ENCODE data around the gene JARID2.

The JARID2 gene

DNA sequence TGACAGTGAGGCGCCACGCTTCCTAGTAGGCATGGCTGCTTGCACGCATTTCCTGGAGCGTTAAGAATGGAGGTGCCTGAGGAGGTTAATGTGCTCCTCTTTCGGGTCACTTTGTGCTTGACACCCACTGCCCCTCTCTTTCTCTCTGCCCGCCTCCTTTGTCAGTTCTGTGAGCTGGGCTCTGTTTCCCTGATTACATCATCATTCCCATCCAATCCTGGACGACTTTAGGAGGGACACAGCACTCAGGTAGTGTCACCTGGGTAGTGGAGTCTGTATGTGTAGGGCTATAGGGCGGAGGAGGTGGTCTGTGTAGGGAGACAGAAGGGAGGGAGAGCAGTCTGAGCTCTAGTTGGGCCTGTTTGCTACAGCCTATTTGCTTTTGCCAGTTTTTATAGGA, 136.8 kb downstream of the JARID2 start:
- DNase-seq, result no peak

DNA sequence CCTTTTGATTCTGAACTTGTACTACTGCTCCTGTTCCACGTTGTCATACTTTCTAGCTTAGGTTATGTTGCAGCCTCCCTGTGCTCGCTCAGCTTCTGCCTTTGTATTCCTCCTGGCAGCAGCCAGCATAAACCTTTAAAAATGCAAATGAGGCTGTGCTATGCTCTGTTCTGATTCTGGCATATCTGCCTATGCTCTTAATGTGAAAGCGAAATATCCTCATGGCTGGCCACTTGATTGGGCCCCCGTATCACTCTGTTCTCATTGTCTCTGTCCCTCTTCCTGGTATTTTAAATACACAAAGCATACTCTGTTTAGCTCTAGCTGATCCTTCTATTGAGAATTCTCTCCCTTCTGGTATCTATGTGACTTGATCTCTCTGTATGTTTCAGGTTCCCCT, 139.0 kb downstream of the JARID2 start:
- DNase-seq, result no peak

DNA sequence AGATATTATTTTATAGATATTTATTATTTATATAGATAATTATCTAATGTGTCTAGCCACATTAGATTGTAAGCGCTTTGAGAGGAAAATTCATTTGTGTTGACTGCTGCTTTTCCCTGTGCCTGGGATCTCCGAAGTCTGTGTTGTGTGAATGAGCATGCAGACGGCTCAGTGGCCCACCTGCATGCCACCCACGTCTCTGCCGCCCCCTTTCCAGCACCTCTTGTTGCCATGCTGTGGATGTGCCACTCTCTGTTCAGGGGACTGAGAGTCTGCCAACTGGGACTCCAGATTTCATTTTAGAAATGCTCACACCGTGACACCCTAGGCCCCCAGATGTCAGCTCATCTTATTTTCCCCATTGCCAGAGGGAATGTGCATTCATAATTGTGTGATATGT, 139.7 kb downstream of the JARID2 start:
- no peak for DNase-seq

DNA sequence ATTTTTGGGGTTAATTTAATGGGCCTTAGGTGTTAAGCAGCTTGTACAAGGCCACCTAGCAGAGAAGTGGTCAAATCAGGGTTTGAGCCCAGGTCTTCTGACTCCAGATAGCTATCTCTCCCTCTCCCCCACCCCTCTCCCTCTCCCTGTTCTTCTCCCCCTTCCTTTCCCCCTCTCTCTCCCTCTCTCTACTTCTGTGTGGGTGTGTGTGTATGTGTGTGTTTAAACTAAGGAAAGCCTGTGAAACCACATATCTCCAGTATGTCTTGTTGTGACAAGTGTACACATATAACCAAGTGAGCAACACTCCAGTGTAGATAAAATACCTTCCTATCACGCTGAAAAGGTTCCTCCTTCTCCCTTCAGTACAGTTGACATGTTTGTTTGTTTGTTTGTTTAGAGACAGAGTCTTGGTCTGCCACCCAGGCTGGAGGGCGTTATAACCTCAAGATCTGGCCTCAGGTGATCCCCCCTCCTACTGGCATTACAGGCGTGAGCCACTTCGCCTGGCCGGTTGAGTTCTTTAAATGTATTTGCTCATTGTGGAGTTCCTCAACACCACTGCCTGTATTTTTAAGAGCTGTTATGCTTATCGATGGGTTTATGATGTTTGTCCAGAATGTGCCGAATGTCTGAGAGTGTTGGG, 140.4 kb downstream of the JARID2 start:
- no peak for DNase-seq

DNA sequence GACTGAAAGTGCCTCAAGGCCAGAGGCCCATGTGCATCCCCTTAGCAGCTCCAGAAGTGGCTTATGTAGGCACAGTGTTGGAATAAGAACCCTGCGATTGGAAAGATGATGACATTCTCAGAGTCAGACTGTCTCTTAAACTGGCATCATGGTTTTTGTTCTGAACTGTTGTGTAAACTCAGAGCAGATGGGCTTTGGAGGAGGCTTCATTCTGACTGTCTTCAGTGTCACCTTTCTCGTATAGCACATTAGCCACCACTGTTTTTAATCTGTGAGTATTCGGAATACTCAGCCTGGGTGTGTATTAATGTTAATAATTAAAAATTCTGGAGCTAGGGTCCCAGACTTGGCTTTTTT, 140.9 kb downstream of the JARID2 start:
- DNase-seq, result no peak

DNA sequence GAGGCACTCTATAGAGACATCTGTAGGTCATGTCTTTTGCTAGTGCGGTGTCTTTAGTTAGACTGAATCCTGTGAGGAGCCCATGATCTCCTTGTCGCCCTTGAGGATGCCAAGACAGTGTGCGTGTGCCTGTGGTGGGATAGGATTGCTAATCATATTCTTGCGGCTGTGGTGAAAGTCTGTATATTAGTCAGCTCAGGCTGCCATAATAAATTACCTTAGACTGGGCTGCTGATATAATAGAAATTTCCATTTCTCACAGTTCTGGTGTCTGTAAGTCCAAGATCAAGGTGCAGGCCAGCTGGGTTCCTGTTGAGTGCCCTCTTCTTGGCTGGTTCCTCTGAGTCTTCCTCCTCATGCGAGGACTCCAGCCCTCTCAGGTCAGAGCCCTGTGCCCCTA, 141.2 kb downstream of the JARID2 start:
- no peak for DNase-seq

DNA sequence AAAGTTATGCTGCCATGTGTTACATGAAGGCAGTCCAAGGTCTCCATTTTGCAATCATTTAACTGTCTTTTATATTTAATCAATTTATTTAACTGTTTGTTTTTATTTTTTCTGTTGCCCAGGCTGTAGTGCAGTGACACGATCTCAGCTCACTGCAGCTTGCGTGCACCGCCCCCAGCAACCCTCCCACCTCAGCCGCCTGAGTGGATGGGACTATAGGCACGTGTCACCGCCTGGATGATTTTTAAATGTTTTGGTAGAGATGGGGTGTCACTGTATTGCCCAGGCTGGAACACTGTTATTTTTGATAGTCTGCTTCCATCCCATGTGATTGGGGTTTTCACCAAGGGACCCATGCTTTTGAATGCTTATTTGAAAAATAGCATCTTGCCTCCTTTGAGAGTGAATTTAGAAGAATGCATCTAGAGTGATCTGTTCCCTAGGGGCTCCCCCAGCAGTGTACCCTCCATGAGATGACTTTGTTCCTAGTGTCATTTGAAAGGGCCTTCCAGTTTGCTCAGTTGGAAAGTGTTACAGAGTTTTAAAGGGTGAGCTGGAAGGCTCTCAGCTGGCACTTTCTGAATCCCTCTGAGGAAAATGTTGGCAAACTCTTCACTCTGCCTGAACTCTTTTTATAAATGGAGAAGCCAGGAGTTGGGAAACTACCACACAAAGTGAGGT, 143.4 kb downstream of the JARID2 start:
- DNase-seq, result no peak

DNA sequence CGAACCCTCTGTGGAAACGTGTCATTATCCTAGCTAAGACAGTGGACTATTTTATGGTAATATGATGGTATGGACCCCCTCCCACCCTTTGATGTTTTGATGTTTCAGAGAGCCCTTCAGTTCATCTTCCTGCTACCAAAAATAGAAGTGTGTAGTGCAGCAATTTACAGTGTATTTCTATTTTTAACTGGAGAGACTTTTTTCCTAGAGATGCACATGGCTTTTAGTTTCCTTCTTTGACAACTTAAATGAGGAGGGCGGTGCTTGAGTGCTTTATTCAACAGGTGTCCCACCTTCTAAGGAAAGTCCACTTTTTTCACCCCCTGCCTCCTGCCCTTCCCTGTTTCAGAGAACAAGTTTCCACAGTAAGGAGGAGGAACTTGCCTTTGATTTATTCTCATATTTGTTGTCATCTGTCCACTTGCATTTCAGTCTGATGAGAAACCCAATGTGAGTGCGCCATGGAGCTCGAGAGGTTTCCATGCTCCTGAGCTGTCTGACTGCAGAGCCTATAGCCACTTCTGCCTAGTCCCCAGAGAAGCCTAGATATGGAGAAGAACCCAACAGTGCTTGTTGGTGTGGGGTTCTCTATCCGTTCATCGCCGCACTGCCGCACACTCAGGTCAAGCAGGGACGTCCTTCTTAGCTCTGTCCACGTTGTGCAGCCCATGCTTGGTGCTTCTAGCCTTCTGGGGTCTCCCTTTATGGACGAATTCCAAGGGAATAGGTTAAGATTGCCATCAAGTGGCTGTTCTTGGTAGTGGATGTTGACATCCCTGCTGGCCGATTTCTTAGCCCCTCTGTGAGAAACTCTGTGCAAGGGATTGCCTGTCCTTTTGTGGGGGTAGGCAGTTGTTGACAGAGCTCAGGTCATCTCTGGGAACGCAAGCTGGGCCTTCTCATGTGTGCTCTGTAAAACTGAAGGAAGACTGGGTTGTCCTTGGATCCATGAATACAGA, 144.2 kb downstream of the JARID2 start:
- peak; percentile 58 for DNase-seq

DNA sequence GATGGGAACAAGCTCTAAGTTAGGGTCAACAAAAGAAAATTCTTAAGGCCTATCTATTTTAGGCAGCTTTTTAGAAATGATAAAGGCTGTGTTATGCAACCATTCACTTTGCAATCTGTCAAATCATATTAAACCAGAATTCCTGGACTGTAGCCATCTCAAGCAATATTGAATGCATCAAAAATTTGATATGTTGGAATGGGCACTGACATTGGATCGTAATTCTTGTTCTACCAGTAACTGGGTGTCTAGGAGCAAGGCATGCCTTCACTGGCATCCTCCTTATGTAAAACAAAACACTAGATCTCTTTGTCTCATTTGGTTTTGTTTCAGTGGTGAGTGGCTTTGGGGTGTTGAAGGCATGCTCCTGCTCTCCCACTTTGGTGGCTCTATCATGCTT, 145.6 kb downstream of the JARID2 start:
- no peak for DNase-seq

DNA sequence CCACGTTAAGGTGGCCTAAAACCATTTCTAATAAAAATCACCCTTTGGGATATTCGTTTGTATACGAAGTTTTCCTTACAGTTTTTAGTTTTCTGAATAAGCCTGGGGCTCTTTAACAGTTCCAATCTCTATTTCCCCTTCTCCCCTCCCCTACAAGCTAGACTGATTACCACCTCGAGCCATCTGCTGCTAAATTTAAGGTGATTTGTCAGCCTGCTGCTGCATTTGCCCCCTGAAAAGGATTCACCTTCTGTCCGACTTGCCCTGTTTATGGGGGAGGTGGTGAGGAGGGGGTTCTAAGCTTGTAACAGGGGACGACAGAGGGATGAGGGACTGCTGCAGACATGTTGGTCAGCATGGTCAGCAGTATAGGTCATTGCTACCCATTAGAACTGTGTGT, 146.3 kb downstream of the JARID2 start:
- no peak for DNase-seq

DNA sequence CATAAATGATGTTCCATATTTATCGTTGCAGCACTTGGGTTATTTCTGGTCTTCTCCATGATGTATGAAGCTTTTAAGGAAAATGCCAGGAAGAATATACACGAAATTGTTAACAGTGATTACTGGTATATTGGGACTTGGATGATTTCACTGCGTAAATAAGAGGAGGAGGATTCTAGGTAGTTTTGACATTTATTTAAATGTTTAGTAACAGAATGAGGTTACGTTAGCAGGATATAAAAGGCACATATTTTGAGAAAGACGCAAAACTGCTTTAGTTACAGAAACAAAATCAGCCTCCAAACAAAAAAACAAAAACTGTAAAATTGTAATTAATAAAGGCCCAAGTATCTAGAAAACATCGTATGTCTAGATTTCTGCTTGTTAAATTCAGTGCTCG, 147.7 kb downstream of the JARID2 start:
- no peak for DNase-seq

DNA sequence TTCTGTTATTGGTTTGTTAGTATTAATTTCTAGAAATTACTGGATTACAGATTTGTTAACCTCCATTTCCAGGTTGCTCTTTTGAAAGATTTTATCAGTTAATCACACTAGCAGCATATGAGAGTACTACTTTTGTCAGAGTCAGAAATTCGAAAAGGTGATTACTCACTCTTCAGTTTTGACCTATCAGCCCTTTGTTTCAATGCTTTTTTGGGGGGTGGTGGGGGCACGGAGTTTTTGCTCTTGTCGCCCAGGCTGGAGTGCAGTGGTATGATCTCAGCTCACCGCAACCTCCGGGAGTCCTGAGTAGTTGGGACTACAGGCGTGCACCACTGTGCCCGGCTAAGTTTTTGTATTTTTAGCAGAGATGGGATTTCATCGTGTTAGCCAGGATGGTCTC, 149.2 kb downstream of the JARID2 start:
- no peak for DNase-seq

DNA sequence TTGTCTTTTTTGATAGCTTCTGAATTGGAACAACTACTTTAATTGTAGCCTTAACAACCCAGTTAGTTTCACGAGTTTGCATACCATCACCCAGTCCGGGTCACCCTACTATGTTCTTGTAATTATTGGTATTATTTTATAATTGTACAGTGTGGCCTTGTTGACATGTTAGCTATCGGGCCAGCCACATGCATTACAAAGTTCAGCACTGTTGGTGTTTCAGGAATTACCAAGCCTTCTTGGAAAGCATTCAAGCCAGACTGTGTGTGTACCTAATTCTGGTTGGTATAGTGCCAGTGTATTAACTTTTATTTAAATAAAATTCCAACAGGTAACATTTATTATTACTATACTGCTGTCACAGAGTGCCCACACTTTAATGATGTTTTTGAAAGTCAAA, 150.9 kb downstream of the JARID2 start:
- no peak for DNase-seq

DNA sequence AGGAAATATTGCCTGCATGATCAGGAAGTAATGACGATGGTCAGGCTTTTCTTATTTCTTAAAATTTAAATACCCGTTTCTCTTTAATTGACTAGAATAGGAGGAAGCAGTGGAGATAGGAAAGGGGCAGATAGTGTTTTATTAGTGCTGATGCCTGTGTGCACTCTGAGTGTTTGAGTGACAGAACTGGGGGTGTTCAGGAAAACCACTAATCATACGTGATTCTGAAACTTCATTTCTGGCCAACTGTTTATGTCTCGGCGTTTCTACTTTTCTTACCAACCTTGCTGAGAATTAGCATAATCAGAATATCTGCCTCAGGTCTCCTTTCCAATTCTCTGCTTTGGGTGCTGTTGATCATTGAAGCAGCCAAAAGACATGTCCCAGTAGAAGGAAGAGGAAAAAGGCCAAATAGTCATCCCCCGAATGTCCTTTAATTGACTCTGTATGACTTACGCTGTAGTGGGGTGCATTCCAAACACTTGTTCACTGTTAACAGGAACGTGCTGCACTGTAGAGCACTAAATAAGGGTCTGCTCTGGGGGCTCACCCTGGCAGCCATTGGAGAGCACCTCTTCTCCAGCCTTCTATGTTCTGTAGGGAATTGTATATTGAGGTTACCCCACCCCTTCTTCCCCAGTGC, 152.9 kb downstream of the JARID2 start:
- peak; percentile 62 for DNase-seq

DNA sequence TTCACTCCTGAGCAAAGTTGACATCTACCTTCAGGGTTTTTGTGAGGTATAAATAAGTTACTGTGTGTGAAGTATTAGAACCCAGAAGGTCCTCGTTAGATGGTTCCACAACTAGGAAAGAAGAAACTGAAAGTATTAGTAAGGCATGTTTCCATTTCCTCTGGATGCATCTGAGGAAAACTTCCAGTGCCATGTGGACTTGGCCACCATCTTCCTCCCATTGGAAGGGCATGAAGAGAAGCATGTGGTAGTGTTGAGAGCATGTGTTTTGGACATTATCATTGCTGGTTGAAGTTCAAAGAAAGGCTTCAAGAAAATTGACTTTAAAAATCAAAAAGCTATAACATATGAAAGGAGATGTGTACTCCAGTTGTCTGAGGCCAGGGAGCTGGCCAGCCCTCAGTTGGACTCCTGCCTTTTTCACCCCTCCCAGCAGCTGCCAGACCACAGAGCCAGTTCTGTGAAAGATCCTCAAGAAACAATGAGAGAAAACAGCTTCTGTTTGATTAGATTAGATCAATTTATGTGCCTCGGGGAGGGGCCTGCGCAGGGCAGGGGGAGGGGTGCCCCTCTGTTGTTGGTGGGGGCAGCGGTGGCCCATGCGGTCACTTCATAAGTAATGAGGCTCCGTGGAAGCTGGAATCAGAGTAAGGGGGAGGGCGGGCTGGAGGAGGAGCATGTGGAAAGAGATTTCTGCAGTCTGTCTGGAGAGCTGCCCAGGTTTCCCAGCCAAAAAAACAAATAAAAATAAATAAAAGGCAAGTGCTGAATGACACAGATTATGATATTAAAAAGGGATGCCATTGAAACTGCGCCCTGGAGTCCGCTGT, 154.0 kb downstream of the JARID2 start:
- DNase-seq, result no peak

DNA sequence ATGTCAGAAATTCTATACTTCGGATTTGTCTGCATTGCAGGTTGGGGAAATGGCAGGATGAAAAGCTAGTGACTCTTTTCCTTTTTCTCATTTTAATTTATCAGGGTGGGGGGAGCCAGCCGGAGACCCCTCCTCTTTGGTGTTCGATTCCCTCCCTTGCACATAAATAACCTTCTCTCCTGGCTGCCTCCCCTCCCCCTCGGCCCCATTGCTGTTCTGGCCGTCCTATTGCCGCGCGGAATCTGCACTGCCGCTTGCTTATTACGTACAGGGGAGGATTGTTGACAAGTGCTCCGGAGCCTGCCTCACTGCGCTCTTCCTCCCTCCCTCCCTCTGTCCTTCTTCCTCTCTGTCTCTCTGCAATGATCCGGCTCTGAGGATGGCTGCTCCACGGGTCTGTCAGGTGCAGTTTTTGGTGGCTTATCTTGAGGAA, 154.7 kb downstream of the JARID2 start:
- DNase-seq, result no peak

DNA sequence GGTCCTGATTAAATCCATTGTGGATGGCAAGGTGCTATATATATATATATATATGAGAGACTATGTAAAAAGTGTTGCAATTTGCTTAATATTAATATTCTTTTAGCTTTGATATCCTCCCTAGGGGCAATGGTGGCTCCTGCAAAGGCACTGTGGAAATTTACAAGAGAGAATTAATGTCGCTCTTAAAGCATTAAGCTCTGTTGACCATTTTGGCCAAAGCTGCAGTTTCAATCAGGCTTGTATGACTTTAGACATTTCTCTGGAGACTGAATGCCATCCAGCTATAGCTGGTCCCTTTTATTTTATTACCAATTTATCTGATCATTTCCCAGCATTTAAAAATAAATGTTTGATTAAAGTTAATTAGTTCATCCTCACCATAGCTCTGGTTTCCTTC, 155.3 kb downstream of the JARID2 start:
- DNase-seq, result no peak

DNA sequence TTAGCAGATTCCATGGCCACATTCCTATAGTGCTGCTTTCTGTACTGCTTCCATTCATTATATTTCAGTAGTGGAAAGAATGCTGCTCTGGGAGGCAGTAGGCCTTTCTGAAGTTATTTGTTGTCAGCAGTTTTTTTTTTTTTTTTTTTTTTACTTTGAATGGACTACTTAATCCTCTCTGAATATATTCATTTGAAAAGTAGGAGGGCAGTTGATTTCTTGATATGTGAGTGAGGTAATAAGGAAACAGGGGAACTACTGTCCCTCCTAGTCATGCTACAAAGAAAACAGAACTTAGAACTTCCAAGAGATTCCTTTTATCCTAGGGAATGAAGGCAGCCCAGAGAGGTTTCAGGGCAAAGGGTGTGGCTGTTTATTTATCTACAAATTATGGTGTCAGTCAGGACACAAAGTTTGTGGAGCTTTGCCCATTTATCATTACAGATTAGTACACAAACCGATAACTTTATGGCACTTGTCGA, 155.9 kb downstream of the JARID2 start:
- no peak for DNase-seq

DNA sequence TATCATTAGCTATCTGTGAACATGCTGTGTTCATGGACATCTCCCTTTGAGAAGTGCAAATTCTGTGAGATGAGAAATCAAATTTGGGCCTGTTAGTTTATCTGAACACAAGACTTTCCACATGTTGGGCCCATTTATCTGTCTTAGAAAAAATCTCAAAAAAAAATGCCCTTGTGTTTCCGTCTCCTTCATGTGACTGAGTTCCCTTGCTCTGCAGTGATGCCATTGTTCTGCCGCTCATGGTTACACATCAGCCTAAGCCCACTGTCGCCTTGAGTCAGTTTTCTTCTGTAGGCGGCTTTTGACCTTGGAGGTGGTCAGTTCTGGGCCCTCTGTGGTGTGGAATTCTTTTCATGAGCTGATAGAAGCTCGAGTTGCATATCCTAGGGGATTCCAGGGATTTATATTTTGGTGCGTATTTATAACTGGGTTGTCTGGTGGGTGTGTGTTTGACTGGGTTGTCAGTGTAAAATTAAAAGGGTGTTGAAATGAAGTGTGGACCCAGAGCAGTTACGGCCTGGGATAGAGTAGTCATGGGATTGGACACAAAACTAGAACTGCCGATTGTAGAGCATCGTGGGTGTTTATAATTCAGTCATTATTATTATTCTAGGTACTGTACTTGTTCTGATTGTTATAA, 156.7 kb downstream of the JARID2 start:
- no peak for DNase-seq

DNA sequence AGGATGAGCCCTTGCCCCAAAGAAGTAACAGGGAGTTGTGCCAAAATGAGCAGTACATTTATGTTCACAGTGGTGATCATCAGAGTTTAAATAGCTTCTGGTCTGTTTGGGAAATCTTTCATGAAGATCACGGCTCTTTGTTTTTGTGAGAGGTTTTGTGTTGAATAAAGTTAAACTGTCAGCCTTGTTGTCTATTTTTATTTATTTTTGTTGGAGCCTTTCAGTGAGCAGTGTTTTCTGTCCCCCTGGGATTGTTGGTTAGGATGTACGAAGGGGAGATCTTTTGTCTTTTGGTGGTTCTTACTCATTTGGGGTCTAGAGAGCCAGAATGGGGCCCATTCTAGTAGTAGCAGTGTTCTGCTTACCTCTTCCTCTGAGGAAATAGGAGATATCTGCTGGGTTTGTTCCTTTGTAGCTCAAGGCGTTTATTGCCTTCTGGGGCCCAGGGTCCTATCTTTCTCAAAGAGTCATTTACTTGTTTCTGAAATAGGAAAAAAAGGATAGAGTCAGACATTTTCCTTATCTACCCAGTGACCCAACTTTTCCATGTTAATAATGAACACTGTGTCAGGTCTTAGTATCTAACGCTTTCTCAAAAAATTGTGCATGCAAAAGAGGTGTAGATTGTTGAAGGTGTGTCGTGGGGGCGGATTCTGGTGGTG, 157.4 kb downstream of the JARID2 start:
- no peak for DNase-seq

DNA sequence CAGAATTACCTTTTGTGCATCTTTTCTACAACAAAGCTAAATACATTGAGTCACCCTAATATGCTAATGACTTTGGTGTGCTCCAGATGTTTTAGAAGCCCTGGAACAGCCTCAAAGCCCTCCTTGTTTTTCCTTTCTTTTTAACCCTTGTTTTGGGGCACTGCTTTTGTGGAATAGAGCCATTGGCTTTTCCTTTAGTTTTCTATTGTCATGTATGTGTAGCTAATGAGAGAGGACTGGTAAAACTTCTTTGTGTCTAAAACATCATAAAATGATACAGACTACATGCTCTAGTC, 158.8 kb downstream of the JARID2 start:
- no peak for DNase-seq

All from MV-4-11 (cell line).